Measurements from ENCODE around the gene CSMD2.

Gene CSMD2

DNA sequence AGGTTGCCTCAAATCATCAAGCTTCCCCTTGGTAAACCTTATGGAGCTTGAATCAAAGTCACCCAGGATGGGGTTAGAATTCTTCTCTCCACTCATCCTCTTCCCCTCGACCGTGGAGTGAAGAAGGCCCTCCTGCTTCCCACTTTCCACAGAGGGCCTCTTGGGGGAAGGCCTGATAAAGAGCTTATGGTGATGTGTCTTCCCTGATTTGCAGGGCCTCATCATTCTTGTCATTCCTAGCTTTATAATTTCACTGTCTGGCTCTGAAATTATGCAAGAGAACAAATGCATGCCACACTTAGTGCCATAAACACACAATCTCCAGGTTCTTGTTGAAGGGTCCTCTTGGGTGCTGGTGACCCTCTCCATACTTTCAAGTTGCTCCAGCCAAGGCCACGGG, 199.9 kb downstream of the CSMD2 start:
- H3K4me3 ChIP-seq (ENCODE audit: low read depth, low read length): no peak overlapping the region
- TF ChIP-seq, protein P1, sequence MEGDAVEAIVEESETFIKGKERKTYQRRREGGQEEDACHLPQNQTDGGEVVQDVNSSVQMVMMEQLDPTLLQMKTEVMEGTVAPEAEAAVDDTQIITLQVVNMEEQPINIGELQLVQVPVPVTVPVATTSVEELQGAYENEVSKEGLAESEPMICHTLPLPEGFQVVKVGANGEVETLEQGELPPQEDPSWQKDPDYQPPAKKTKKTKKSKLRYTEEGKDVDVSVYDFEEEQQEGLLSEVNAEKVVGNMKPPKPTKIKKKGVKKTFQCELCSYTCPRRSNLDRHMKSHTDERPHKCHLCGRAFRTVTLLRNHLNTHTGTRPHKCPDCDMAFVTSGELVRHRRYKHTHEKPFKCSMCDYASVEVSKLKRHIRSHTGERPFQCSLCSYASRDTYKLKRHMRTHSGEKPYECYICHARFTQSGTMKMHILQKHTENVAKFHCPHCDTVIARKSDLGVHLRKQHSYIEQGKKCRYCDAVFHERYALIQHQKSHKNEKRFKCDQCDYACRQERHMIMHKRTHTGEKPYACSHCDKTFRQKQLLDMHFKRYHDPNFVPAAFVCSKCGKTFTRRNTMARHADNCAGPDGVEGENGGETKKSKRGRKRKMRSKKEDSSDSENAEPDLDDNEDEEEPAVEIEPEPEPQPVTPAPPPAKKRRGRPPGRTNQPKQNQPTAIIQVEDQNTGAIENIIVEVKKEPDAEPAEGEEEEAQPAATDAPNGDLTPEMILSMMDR (IDR thresholded peaks at IDR 0.05; ENCODE audit: borderline replicate concordance, insufficient read depth, low read depth, low read length): no peak

DNA sequence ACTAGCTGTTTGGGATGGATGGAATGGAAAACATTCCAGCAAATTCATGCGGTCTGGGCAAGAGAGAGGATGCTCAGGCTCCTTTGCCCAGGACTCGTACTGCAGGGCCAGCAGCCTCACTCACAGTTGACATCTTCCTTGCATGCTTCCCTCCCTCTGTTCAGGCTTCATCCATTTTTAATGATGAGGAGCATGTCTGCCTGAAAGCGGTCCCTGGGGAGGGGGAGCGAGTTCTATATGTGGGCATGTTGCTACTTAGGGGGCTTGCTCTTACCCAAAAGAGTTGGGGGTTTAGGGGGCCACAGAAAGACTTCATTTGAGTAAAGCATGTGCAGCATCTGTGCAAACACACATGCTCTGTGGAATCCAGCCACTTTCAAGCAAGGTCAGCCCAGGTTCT, 203.0 kb downstream of the CSMD2 start:
- TF ChIP-seq, protein P1 (IDR thresholded peaks at IDR 0.05; ENCODE audit: borderline replicate concordance, insufficient read depth, low read depth, low read length): no peak

DNA sequence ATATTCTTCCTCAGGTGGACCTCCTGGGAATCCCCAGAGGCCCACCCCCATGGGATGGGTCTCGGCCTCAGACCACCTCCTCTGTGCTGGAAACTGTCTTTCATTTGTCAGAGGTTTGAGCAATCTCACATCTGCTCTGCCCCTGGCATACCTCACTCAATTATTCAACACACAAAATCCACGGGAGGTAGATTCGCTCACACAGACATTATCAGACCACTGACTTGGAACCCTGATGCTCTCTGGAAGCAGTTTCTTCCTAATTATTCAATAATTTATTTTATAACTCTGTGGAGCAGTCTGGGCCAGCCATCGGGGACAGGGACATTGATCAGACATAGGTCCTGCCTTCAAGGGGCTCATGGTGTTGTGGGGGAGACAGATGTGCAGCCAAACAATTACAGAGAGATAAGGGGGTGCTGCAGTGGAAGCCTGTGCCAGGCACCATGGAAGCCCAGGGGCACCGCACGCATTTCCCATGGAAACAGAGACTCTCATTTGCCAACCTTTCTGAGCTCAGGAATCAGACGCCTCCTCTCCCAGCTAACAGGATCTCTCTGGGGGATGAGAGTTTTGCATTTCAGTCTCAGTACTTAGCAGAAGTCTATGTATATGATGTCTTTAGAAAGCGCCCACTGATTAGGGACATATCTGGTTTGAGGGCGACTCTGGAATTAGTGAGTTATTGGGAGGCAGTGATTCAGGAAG, 204.7 kb downstream of the CSMD2 start:
- TF ChIP-seq, protein P1 (IDR thresholded peaks at IDR 0.05; ENCODE audit: borderline replicate concordance, insufficient read depth, low read depth, low read length): no peak

More for the DNA sequence above, 203.0 kb downstream of the CSMD2 start:
- no peak overlapping the region for H3K4me3 ChIP-seq (ENCODE audit: low read depth, low read length)

DNA sequence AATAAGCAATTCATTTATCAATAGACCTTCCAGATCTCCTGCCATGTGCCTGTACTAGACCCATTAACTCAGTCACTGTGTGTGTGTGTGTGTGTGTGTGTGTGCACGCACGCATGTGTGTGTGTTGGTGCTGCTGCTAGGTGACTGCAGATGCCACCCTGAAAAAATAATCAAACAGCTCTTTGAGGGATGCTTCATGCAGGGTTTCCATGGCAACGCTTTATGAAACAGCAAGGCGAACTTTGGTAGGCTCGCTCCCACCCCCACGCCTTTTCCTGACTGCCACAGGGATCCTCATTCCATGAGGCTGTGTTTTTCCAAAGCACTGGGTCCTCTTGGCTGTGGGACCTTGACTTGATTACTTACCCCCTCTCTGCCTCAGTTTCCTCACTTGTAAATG, 207.2 kb downstream of the CSMD2 start:
- TF ChIP-seq, protein P1 (IDR thresholded peaks at IDR 0.05; ENCODE audit: borderline replicate concordance, insufficient read depth, low read depth, low read length): no peak
- no peak overlapping the region for H3K4me3 ChIP-seq (ENCODE audit: low read depth, low read length)

More for the DNA sequence above, 204.7 kb downstream of the CSMD2 start:
- no peak overlapping the region for H3K4me3 ChIP-seq (ENCODE audit: low read depth, low read length)

DNA sequence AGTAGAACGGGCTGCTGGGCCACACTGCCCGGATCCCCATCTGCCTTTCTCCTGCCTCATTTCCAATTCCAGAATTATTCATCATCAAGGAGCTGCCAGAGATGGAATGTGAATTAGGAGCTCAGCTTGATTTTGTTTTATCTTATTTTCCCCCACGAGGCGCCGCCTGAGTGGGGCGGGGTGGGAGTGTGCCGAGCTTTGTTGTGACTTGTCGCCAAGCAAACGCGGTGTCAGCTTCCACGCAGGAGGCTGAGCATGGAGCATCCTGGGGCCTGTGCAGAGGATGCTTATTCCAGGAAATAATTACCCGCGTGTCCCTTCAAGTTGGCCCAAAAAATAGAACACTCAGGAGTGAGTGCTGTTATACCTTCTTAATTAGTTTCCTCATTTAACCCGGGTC, 209.9 kb downstream of the CSMD2 start:
- TF ChIP-seq, protein P1 (IDR thresholded peaks at IDR 0.05; ENCODE audit: borderline replicate concordance, insufficient read depth, low read depth, low read length): no peak
- no peak overlapping the region for H3K4me3 ChIP-seq (ENCODE audit: low read depth, low read length)

DNA sequence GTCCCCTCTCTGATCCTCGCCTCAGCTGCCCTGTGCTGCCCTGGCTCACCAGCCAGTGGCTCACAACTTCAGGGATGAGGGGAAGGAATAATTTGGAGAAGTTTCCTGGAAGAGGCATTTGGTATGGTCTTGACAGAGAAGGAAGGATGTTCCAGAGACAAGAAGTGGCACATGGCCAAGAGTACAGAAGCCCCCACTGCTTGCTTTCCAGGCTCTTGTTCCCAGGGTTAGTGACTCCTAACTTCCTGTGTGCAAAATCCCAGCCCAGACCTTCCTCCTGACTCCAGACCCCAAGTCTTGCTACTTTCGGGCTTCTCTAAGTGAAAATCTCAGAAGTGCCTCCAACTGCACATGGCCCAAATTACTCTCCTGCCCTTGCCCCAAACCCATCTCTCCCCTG, 215.5 kb downstream of the CSMD2 start:
- TF ChIP-seq, protein P1 (IDR thresholded peaks at IDR 0.05; ENCODE audit: borderline replicate concordance, insufficient read depth, low read depth, low read length): no peak

DNA sequence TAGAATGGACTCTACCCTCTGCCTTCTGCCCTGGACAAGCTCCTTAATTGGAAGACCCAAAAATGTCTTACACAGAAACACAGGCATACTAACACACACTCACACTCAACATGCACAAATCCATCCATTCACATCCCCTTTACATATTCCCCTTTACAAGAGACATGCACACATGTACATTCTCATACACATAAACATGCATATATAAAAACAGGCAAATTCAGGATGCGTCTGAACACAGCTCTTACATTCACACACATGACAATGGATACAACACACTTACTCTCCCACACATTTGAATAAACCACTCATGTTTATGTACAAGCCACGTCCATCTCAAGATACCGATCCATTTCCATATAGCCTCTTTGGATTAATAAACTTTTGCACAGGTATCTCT, 216.7 kb downstream of the CSMD2 start:
- TF ChIP-seq, protein P1 (IDR thresholded peaks at IDR 0.05; ENCODE audit: borderline replicate concordance, insufficient read depth, low read depth, low read length): no peak
- no peak overlapping the region for H3K4me3 ChIP-seq (ENCODE audit: low read depth, low read length)

More for the DNA sequence above, 215.5 kb downstream of the CSMD2 start:
- no peak overlapping the region for H3K4me3 ChIP-seq (ENCODE audit: low read depth, low read length)

Data from GM12875 (cell line).